HepG2 (cell line): ENCODE results near the gene NUBP2. TPM values are rescaled to one million over a fixed set of nuclear protein-coding genes. Genes with fewer than 3 reads are reported as not detected.

Source experiments
- CHD4 ChIP-seq: fragments of 200-600 bp; sonication (generic); IDR thresholded peaks from 2 replicates; pipeline ENCODE4 v1.7.0; 2017; ENCODE audit warnings: mild to moderate bottlenecking, low read length, borderline replicate concordance
- CREB1 ChIP-seq, 2 experiments: fragments of 450-650 bp in 1 of 2; IDR thresholded peaks; 2 replicates each; pipeline ENCODE4 v1.6.1; 2016 to 2017; ENCODE audit warnings: control low read depth in 1 of 2, mild to moderate bottlenecking in 1 of 2, missing compliant biosample characterization in 1 of 2, missing genetic modification characterization in 1 of 2
- ETV6 ChIP-seq: sonication (generic); formaldehyde crosslinking; conservative IDR thresholded peaks from 2 replicates; pipeline ENCODE4 v1.4.0; 2020; ENCODE audit warnings: missing genetic modification reagents
- MXI1 ChIP-seq: IDR thresholded peaks from 3 replicates; pipeline ENCODE4 v1.6.1; 2012; ENCODE audit warnings: low read depth, low read length, inconsistent platforms, borderline replicate concordance
- NKX3-1 ChIP-seq: sonication (generic); formaldehyde crosslinking; IDR thresholded peaks from 2 replicates; pipeline ENCODE4 v1.5.0; 2020; ENCODE audit warnings: missing genetic modification reagents
- POLR2G ChIP-seq: fragments of 200-400 bp; formaldehyde crosslinking; IDR thresholded peaks from 2 replicates; pipeline ENCODE4 v1.6.1; 2018; ENCODE audit warnings: mild to moderate bottlenecking, low read depth, low read length, moderate library complexity
- TAF15 ChIP-seq: fragments of 200-400 bp; formaldehyde crosslinking; IDR thresholded peaks from one replicate; pipeline ENCODE4 v1.6.1; 2018; ENCODE audit warnings: mild to moderate bottlenecking, low read depth, low read length; ENCODE audit not compliant: poor library complexity, severe bottlenecking
- ZBTB4 ChIP-seq: sonication (generic); formaldehyde crosslinking; IDR thresholded peaks from 2 replicates; pipeline ENCODE4 v1.4.0; 2020; ENCODE audit warnings: missing genetic modification reagents, mild to moderate bottlenecking, borderline replicate concordance
- ZFP62 ChIP-seq: sonication (generic); formaldehyde crosslinking; IDR thresholded peaks from 2 replicates; pipeline ENCODE4 v1.4.0; 2020; ENCODE audit warnings: missing genetic modification reagents
- ZNF44 ChIP-seq: sonication (generic); formaldehyde crosslinking; IDR thresholded peaks from 2 replicates; pipeline ENCODE4 v1.5.1; 2020; ENCODE audit warnings: mild to moderate bottlenecking, missing genetic modification reagents
- ZNF670 ChIP-seq: sonication (generic); formaldehyde crosslinking; IDR thresholded peaks from 2 replicates; pipeline ENCODE4 v1.8.0; 2022; ENCODE audit warnings: mild to moderate bottlenecking, missing genetic modification reagents, borderline replicate concordance
- ZNF687 ChIP-seq: sonication (generic); formaldehyde crosslinking; IDR thresholded peaks from 2 replicates; pipeline ENCODE4 v1.5.1; 2020; ENCODE audit warnings: mild to moderate bottlenecking, missing genetic modification reagents, moderate library complexity
- ZNF792 ChIP-seq: IDR thresholded peaks from 2 replicates; pipeline ENCODE4 v1.6.1; 2016
- polyA plus RNA-seq, 8 experiments: library from polyadenylated mRNA; depleted of rRNA in 3 of 8; stranded (reverse) in 7 of 8; unstranded in 1 of 8; fragments of >200 nt; fragmentation: Illumina TruSeq in 4 of 8; extraction: Trizol in 4 of 8; gene quantifications; 2 replicates each; pipeline versions ENCODE4 v1.2.1 to v1.2.3, GENCODE V29; 2011 to 2016; ENCODE audit warnings: low read depth in 4 of 8, missing spikeins in 1 of 8, mixed read lengths in 1 of 8; ENCODE audit not compliant: insufficient read depth in 1 of 8
- total RNA-seq, 5 experiments: library from RNA; depleted of rRNA; stranded (reverse); fragments of >200 nt; fragmentation: Illumina TruSeq; extraction: Trizol; gene quantifications; 2 replicates each; pipeline ENCODE4 v1.2.3, GENCODE V29; 2016; ENCODE audit warnings: low read depth in 1 of 5
- TF ChIP-seq, protein P1 (sequence below): IDR thresholded peaks from 2 replicates; pipeline ENCODE4 v1.6.1; 2018; ENCODE audit warnings: missing genetic modification reagents, mild to moderate bottlenecking, missing compliant biosample characterization
- TF ChIP-seq, protein P2 (sequence below): sonication (generic); formaldehyde crosslinking; IDR thresholded peaks from 2 replicates; pipeline ENCODE4 v1.4.0; 2020; ENCODE audit warnings: missing genetic modification reagents

NUBP2 gene
- total and polyA plus RNA-seq, 2 of the 13 experiments (the other 11 are each of a cell fraction or from before 2014, with no cell fraction given): 25.7 to 61.5 TPM

- no peak for TF ChIP-seq MXI1
- TF ChIP-seq ZNF44 (CRISPR knock-in tag): no peak
- TF ChIP-seq NKX3-1 (CRISPR knock-in tag): no peak
- no peak for TF ChIP-seq ETV6 (CRISPR knock-in tag)
- no peak for TF ChIP-seq CHD4
- no peak; the same call in 1 of the 2 replicates for TF ChIP-seq ZNF670
- no peak; the same call in 1 of the 2 replicates for TF ChIP-seq ZNF792 (CRISPR knock-in tag)
- TF ChIP-seq TAF15: no peak
- TF ChIP-seq, protein P1, sequence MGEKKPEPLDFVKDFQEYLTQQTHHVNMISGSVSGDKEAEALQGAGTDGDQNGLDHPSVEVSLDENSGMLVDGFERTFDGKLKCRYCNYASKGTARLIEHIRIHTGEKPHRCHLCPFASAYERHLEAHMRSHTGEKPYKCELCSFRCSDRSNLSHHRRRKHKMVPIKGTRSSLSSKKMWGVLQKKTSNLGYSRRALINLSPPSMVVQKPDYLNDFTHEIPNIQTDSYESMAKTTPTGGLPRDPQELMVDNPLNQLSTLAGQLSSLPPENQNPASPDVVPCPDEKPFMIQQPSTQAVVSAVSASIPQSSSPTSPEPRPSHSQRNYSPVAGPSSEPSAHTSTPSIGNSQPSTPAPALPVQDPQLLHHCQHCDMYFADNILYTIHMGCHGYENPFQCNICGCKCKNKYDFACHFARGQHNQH (CRISPR knock-in tag): no peak
- peak; percentile 78 for TF ChIP-seq ZNF687 (CRISPR knock-in tag)
- TF ChIP-seq ZBTB4 (CRISPR knock-in tag): no peak
- TF ChIP-seq, protein P2, sequence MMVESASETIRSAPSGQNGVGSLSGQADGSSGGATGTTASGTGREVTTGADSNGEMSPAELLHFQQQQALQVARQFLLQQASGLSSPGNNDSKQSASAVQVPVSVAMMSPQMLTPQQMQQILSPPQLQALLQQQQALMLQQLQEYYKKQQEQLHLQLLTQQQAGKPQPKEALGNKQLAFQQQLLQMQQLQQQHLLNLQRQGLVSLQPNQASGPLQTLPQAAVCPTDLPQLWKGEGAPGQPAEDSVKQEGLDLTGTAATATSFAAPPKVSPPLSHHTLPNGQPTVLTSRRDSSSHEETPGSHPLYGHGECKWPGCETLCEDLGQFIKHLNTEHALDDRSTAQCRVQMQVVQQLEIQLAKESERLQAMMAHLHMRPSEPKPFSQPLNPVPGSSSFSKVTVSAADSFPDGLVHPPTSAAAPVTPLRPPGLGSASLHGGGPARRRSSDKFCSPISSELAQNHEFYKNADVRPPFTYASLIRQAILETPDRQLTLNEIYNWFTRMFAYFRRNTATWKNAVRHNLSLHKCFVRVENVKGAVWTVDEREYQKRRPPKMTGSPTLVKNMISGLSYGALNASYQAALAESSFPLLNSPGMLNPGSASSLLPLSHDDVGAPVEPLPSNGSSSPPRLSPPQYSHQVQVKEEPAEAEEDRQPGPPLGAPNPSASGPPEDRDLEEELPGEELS: peak; percentile 26; the same call in 1 of the 2 replicates
- no peak for TF ChIP-seq ZFP62
- TF ChIP-seq POLR2G: no peak; the same call in 1 of the 2 replicates
- no peak for TF ChIP-seq CREB1 (IDR thresholded peaks at IDR 0.05)
- TF ChIP-seq CREB1 (CRISPR knock-in tag; IDR thresholded peaks at IDR 0.05): no peak
These were observed 11.6 kb downstream of the NUBP2 start (continued) for GRCh38 chr16:1794221-1794871.
